Mesenteric fat pad (tissue), 1 donor: ENCODE results near the gene EN1. TPM values are rescaled to one million over a fixed set of nuclear protein-coding genes. Genes with fewer than 3 reads are reported as not detected.

Source experiments
- DNase-seq: peaks from one replicate; pipeline ENCODE4 v3.0.0-alpha.2; 2020; ENCODE audit warnings: low spot score
- total RNA-seq: library from RNA; stranded (reverse); fragmentation: NEBNext Ultra II Directional; extraction: Animal tissue kit (Norgen Biotek cat#: 25700); gene quantifications from one replicate; pipeline ENCODE4 v1.2.1, GENCODE V29; 2021
- donor health status: DM: yes; HTN: yes; CAD: no.

The EN1 gene
- total RNA-seq, 1 donor from 2014 or later: 4.4 TPM

- DNase-seq: no peak
These were observed 21.4 kb downstream of the EN1 start for GRCh38 chr2:118826093-118826492.

DNA sequence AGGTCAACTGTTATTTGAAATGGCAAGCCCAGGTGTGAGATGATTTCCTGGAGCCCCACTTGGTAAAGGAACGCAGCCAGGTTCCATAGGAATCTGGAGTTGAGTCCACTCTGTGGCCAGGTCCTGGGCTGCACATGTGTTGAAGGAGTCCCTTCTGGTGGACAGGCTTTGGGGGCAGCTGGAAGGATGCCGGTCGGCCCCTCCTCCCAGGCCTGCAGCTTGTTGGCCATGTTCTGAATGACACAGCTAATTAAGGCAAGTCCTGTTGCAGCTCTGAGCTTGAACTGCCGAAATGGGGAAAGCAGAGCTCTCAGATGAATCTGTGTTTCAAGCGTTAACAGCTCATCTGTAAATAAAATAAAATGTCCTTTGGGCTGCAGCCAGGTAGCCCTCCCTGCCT is 23.8 kb downstream of the EN1 start:
- no peak for DNase-seq

DNA sequence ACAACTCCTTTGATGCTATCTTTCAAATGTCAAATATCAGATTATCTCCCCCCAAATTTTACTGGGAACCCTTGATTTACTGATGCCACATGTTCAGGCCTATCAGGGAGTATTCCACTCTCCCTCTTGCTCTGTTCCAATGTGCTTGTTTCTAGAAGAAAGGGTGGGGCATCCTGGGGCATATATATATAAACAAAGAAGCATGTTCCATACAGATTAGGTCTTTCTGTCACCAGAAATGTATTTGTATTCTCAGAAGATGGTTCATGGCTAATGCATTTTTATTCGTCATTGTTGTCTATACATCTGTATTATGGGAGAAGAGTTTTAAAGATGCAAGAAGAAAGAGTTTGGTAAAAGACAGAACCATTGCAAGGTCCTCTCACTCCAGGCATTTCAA is 24.9 kb downstream of the EN1 start:
- DNase-seq: no peak

DNA sequence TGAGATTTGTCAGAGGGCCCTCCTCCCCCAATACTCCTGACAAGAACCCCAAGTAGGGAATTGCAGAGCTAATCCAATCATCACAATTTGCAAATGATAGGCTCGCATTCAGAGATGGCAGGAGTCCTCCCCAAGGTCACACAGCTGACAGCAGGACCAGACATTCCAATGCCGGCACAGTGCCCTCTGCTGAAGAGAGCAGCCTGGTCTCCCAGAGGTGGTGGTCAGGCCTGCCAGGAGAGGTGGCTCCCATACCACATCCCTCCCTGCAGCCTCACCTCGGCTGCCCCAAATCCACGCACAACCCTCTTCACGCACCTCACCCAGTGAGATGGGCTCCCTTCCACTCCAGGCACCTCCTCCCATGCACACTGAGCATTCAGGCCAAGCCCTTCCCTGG is 25.4 kb downstream of the EN1 start:
- no peak for DNase-seq

DNA sequence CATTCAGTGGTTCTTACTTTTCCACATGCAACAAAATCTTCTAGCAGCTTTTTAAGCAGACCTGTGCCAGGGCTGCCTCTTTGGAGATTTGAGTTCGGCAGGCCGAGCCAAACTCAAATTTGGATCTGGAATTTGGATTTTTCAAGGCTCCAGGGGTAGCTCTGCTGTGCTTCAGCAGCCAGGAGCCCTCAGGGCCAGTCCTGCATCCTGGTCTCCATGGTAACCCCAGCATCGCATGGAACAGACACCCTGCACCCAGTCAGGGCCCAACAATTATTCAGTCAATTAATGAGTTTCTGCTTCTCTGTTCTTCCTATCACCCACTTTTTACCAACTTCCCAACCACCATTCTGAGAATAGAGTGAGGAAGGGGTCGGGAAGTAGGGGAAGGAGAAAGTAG is 30.0 kb downstream of the EN1 start:
- no peak for DNase-seq

GRCh38 chr2:118816669-118817068 is 30.8 kb downstream of the EN1 start:
- no peak for DNase-seq

DNA sequence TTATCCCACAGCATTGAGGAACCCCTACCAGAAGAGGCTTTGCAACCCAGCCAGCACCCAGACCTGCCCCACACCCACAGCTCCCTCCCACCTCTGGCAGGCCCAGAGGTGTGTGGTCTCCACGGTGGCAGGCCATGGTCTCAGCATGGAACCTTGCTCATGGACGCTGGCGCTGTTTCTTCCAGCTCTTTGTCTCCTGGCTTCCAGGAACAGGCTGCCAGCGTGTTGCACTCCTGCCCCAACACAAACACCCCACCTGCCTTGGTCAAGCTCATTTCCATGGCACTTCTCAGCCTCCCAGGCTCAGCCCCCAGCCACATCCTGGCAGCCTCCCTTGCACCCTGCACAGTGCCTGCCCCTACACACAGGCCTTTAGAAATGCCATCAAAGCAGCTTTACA is 31.7 kb downstream of the EN1 start:
- no peak for DNase-seq

DNA sequence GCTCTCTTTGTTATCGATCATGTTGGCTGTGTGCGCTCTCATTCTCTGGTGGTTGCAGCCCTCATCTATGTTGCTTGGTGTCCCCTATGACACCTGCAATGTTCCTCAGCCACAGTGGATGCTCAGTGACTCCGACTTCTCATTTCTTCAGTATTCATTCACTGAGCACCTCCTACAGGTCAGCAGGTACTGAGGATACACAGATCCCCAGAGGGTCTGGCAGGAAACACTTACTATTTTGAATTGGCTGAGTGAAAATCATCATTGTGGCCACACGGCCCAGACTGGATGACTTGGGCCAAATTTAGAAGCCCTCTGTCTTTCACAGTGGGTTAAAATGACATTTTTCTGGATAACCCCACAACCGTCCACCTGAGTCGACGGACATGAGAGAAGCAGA is 32.1 kb downstream of the EN1 start:
- no peak for DNase-seq

- DNase-seq: no peak
These were observed 33.1 kb downstream of the EN1 start for GRCh38 chr2:118814368-118814767.

GRCh38 chr2:118813601-118814339 is 33.7 kb downstream of the EN1 start:
- DNase-seq: no peak

DNA sequence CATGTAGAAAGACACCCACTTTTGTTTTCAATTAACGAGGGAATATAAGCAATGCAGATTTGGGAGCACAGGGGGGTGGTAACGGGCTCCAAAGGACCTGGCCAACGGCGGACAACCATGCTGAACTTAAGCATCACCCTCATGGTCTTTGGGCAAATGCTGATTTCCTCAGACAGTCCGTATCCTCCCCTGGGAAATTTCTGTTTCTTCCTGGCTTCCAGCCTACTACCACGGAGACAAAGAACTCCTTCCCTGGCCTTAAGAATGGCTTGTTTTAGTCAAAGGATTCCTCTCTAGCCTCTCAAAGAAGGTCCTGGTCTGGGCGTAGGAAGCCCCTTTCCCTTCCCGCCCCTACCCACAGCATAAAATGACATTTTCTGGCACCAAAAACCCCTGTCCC is 34.3 kb downstream of the EN1 start:
- no peak for DNase-seq

DNA sequence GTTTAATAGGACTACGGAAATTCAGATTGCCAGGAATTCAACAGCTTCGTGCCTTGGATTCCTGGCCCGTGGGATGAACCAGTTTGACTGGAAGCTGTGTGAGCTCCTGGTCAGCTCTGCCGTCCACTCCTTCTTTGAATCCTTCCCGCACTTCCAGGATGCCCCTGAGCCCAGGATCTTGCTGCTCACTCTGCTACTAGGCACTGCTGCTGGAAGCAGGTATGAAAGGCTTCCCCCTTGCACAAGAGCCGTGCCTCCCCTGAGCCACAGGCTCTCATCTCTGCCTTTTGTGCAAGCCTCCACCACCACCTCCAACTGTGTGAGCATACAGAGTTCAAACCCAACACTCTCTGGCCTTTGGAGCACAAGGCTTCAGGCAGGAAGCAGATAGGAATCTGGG is 34.9 kb downstream of the EN1 start:
- no peak for DNase-seq

GRCh38 chr2:118811514-118812115 is 35.8 kb downstream of the EN1 start:
- no peak for DNase-seq

- no peak for DNase-seq
These were observed 36.7 kb downstream of the EN1 start for GRCh38 chr2:118810766-118811165.

DNA sequence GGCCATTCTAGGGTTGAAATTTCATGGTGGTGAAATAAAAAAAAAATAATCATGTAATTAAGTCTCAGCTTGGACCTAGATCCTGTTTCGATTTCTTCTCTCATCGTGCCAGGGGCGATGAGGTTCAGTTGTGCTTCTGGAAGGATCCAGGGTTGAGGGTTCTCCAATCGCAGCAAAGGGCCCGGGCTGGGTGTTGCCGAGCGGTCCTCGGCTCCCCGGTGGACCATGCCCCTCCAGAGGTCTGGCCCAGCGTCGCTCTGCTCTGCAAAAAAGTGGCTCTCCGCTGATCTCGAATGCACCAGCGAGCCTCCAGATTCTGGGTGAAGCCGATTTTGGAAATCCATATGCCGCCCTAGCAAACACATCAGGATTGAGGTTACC is 39.0 kb downstream of the EN1 start:
- DNase-seq: no peak

DNA sequence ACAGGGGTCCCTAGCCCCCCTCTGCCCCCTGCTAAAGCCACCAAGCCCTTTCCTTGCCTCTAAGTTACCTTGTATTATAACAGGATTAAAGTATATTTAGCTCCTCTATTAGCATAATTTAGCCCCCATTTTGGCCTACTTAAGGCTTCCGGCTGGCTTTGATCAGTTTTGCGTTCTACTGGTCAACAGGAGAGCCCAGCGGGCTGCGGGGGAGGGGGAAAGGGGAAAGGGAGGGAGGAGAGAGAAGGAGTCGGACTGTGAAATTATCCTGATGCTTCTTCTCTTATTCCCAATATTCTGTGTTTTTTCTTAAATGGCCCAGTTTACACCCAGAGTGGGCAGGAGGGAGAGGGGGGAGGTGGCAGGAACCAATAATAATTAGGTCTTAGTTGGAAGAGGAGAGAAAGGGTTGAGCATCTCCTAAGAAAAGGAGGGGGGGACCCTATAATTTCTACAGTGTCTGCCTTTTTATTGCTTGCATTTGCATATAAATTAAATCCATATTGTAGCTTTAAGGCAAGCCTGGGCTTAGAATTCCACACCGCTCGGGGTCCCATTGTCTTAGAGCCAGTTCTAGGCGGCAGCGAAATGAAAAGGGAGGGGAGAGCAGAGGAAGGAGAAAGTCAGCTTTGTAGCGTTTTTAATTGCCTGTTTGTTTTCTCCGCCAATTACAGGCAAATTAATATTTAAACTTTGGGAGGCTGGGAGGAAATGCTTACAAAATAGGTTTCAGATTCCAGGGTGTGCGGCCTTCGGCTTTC is 39.6 kb downstream of the EN1 start:
- no peak for DNase-seq

DNA sequence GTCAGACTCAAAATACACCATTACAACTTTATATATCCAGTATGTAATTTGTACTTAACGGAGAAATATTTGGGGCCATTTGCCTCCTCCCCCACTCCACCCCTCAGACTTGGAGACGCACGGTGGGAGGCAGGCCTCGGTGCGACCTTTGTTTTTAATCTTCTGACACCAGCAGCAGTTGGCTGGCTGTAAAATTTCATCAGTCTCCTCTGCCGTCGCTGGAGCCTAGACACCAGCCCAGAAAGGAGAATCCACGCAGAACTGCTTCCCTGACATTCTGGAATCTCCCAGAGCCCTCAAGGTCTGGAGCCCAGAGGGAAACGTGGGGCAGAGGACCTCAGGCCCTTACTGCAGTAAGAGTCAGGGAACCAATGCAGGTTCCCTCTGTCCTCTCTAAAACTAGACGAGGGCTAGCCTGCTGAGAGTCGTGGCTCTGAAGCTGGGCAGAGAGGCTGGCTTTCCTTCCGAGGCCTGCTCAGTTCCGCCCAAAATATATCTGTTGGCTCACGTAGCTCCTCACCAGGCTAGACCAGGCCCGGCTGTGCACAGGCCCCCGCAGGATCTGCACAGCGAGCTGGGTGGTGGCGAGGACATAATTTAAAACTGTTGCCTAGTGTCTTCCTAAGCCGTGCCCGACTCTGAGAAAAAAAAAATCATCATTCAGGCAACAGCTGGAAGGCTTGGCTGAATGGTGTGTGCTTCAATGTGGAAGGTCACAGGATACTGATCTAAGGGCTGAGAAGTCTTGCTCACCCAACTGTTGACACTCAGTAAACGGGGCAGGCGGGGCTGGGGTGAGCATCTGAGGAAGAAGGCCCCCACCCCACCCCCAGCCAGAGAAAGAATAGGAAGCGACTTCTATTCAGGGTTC is 40.4 kb downstream of the EN1 start:
- DNase-seq: no peak

DNA sequence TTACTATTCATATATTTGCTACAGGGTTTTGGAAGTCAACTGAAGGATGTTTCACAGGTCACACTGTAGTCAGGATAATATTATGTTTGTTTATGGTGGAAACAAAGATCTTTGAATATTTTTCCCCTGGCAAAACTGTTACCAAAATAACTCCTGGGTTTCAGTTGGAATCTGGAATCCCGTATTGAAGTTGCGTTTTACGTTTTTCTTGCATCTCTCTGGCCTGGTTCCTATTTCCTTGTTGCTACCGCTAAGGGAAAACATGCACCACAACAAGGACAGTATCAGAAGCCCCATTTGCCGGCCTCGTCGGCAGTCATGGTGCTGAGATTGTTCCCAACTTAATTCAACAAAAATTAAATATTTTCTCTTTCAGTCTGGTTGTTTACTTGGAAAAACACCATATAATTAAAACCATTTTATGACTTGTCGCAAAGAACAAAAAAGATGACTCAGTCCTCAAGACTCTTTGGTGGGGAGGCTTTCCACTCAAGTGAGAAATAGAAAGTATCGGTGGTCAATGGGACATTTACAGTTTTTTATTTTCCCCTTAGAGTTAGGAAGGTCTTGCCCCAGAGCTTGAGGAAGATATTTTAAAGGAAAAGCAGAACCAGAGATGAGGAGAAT is 42.3 kb downstream of the EN1 start:
- DNase-seq: no peak

DNA sequence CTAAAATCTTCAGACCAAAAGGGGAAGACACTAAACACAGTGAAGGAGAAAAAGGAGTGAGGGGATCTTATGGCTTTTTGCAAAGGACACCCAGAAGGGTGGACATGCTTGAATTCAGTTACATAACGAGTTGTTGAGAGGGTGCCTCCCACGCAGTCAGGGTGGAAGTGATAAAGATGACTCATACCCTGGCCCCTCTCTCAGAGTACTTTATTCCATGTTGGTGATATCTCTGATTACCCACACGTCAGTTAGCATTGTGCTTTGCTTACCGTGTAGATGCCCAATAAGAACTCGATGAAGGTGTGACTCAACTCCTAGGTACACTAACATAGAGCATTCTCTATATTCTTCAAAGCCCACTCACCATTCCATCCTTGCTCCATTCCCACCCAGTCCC is 44.4 kb downstream of the EN1 start:
- no peak for DNase-seq

GRCh38 chr2:118801151-118801550 is 46.3 kb downstream of the EN1 start:
- DNase-seq: no peak

DNA sequence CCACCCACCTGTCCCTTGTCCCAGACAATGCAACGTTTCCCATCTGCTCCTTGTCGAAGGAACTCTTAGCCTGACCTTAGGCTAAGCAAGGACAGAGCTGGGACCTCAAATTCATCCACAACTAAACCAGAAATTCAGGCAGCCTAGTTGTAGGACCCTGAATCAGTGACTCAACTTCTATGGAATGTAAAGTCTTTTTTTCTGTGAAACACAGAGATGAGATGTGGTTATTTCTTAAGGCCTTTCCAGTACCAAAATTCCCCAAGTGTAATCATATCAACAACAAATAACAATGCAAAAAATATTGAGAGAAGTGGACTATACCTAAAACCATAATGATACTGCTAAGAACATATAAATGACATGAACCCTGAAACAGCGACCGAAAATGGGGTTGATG is 46.7 kb downstream of the EN1 start:
- no peak for DNase-seq
